ENCODE data around the gene FNDC8.

DNA sequence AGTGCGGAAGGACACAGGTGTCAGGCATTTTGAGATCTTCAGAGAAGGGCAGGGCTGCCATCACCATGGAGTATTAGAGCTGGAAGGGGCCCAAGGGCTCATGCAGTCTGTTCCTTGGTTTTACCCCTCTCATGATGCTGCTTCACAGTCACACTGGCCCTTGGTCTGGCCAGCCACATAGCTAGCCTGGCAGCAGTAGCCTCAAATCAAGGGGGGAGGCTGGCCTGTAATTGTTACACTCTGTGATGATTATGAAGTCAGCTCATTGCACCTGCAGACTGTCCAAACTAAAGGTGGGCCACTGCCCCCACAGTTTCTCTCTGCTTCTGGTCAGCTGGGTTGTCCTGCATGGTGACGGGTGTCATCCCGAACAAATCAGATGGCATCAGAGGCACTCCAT is at the start of gene FNDC8:
- TF ChIP-seq POLR2A (IDR thresholded peaks at IDR 0.05) (no peak), POLR2AphosphoS5 (IDR thresholded peaks at IDR 0.05; ENCODE audit: insufficient read depth in 1 of 2, low read depth in 1 of 2) (no peak)
- TF ChIP-seq, protein P1, sequence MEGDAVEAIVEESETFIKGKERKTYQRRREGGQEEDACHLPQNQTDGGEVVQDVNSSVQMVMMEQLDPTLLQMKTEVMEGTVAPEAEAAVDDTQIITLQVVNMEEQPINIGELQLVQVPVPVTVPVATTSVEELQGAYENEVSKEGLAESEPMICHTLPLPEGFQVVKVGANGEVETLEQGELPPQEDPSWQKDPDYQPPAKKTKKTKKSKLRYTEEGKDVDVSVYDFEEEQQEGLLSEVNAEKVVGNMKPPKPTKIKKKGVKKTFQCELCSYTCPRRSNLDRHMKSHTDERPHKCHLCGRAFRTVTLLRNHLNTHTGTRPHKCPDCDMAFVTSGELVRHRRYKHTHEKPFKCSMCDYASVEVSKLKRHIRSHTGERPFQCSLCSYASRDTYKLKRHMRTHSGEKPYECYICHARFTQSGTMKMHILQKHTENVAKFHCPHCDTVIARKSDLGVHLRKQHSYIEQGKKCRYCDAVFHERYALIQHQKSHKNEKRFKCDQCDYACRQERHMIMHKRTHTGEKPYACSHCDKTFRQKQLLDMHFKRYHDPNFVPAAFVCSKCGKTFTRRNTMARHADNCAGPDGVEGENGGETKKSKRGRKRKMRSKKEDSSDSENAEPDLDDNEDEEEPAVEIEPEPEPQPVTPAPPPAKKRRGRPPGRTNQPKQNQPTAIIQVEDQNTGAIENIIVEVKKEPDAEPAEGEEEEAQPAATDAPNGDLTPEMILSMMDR (IDR thresholded peaks at IDR 0.05), result no peak

Data from vagina (tissue), 2 donors.